Breast epithelium (tissue), 4 donors: Measurements from ENCODE around the gene CERT1. TPM values are rescaled to one million over a fixed set of nuclear protein-coding genes. Genes with fewer than 3 reads are reported as not detected.

Source experiments
- DNase-seq, 2 donors: peaks; one replicate each; pipeline ENCODE4 v3.0.0-alpha.2; 2019; ENCODE audit warnings: low spot score in 2 of 2
- H3K27ac ChIP-seq, 2 donors: fragments of 200-600 bp; sonication (generic) in 1 of 2; one replicate each; pipeline ENCODE4 v1.5.1; 2016 to 2019; ENCODE audit warnings: mild to moderate bottlenecking in 1 of 2
- H3K27me3 ChIP-seq, 2 donors: fragments of 200-600 bp; sonication (generic) in 1 of 2; one replicate each; pipeline versions ENCODE4 v1.5.1 to v1.6.0; 2017 to 2019; ENCODE audit warnings: control low read depth in 1 of 2, mild to moderate bottlenecking in 1 of 2
- H3K36me3 ChIP-seq: fragments of 200-600 bp; one replicate; pipeline ENCODE4 v1.5.1; 2019
- H3K4me1 ChIP-seq, 2 donors: fragments of 200-600 bp; sonication (generic); one replicate each; pipeline ENCODE4 v1.5.1; 2016 to 2019; ENCODE audit warnings: control low read depth in 1 of 2
- H3K4me3 ChIP-seq, 3 donors: fragments of 200-600 bp; sonication (generic); 1 replicate in 2 of 3; 2 replicates in 1 of 3; pipeline ENCODE4 v1.5.1; 2016 to 2019; ENCODE audit warnings: mild to moderate bottlenecking in 3 of 3, moderate library complexity in 2 of 3
- H3K9me3 ChIP-seq, 2 donors: fragments of 200-600 bp; sonication (generic) in 1 of 2; one replicate each; pipeline ENCODE4 v1.5.1; 2016 to 2019; ENCODE audit warnings: control low read depth in 1 of 2
- POLR2A ChIP-seq: fragments of 450-650 bp; IDR thresholded peaks from one replicate; pipeline ENCODE4 v1.6.1; 2016; ENCODE audit warnings: antibody characterized with exemption, mild to moderate bottlenecking, moderate library complexity
- POLR2AphosphoS5 ChIP-seq, 3 donors: sonication (generic); formaldehyde crosslinking; IDR thresholded peaks; one replicate each; pipeline ENCODE4 v1.6.1; 2017; ENCODE audit warnings: antibody characterized with exemption in 3 of 3
- intact Hi-C: fragments of 100-400 bp; cut with DNase I; formaldehyde crosslinking; loops from one replicate; pipeline ENCODE4 v1.15.1; 2023; ENCODE audit warnings: low total_unique reads
- total RNA-seq, 3 donors: library from RNA; depleted of rRNA; stranded (reverse); fragments of >200 nt; gene quantifications; one replicate each; pipeline ENCODE4 v1.1.0, GENCODE V29; 2016
- TF ChIP-seq, protein P1 (sequence below), 3 donors: fragments of 450-650 bp; IDR thresholded peaks; one replicate each; pipeline ENCODE4 v1.5.1; 2016 to 2017; ENCODE audit warnings: antibody characterized with exemption in 3 of 3, mild to moderate bottlenecking in 3 of 3, moderate library complexity in 3 of 3

Gene CERT1
- total RNA-seq, 3 donors from 2014 or later: 37.7 to 84.0 (median 42.1) TPM

DNA sequence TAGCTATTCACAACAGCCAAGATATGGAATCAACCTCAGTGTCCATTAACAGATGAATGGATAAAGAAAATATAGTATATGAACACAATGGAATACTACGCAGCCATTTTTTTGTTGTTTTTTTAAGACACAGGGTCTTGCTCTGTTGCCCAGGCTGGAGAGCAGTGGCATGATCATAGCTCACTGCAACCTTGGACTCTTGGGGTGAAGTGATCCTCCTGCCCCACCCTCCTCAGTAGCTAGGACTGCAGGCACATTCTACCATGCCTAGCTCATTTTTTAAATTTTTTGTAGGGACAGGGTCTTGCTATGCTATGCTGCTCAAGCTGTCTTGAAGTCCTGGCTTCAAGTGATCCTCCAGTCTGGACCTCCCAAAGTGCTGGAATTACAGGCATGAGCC is 38.5 kb downstream of the CERT1 start:
- no peaks in the 10 kb centered on the region for H3K27me3 ChIP-seq
- intact Hi-C loops: no loop called here
- no peak for DNase-seq
- no peak overlapping the region for H3K4me3 ChIP-seq
- H3K36me3 ChIP-seq: no peaks in the 10 kb centered on the region
- no peaks in the 10 kb centered on the region for H3K4me1 ChIP-seq
- TF ChIP-seq POLR2AphosphoS5 (IDR thresholded peaks at IDR 0.05): no peak
- no peak for TF ChIP-seq POLR2A
- TF ChIP-seq, protein P1, sequence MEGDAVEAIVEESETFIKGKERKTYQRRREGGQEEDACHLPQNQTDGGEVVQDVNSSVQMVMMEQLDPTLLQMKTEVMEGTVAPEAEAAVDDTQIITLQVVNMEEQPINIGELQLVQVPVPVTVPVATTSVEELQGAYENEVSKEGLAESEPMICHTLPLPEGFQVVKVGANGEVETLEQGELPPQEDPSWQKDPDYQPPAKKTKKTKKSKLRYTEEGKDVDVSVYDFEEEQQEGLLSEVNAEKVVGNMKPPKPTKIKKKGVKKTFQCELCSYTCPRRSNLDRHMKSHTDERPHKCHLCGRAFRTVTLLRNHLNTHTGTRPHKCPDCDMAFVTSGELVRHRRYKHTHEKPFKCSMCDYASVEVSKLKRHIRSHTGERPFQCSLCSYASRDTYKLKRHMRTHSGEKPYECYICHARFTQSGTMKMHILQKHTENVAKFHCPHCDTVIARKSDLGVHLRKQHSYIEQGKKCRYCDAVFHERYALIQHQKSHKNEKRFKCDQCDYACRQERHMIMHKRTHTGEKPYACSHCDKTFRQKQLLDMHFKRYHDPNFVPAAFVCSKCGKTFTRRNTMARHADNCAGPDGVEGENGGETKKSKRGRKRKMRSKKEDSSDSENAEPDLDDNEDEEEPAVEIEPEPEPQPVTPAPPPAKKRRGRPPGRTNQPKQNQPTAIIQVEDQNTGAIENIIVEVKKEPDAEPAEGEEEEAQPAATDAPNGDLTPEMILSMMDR (IDR thresholded peaks at IDR 0.05): no peak
- H3K27ac ChIP-seq: no peak overlapping the region
- peaks cover 8 to 35% of the 10 kb centered on the region in 2 donors for H3K9me3 ChIP-seq

DNA sequence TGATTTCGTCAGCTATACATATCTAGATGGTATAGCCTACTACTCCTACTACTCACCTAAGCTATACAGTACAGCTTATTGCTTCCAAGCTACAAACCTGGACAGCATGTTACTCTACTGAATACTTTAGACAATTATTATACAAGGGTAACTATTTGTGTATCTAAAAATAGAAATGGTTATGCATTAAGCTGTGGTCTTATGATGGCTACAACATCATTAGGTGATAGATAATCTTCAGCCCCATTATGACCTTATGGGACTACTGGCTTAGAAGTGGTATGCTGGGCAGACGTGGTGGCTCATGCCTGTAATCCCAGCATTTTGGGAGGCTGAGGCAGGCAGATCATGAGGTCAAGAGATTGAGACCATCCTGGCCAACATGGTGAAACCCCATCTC is 40.2 kb downstream of the CERT1 start:
- H3K9me3 ChIP-seq: peaks cover 9 to 37% of the 10 kb centered on the region in 2 donors
- no peaks in the 10 kb centered on the region for H3K36me3 ChIP-seq
- TF ChIP-seq, protein P1 (IDR thresholded peaks at IDR 0.05): no peak
- no peak for TF ChIP-seq POLR2AphosphoS5 (IDR thresholded peaks at IDR 0.05)
- TF ChIP-seq POLR2A: no peak
- no peaks in the 10 kb centered on the region for H3K4me1 ChIP-seq
- H3K4me3 ChIP-seq: no peak overlapping the region
- H3K27ac ChIP-seq: no peak overlapping the region
- DNase-seq: no peak
- H3K27me3 ChIP-seq: no peaks in the 10 kb centered on the region
- intact Hi-C loops: no loop called here

GRCh38 chr5:75469017-75469416 is 42.4 kb downstream of the CERT1 start:
- Histone ChIP-seq H3K4me3 (no peak overlapping the region), H3K9me3 (peaks cover 9 to 37% of the 10 kb centered on the region in 2 donors), H3K36me3 (no peaks in the 10 kb centered on the region), H3K27ac (no peak overlapping the region), H3K4me1 (no peaks in the 10 kb centered on the region), H3K27me3 (no peaks in the 10 kb centered on the region)
- TF ChIP-seq, protein P1 (IDR thresholded peaks at IDR 0.05): no peak
- TF ChIP-seq POLR2A: no peak
- no peak for TF ChIP-seq POLR2AphosphoS5 (IDR thresholded peaks at IDR 0.05)
- DNase-seq: no peak
- intact Hi-C loops: no loop called here

- no peaks in the 10 kb centered on the region for H3K36me3 ChIP-seq
- H3K27me3 ChIP-seq: no peaks in the 10 kb centered on the region
- H3K4me3 ChIP-seq: no peak overlapping the region
- peaks cover 9 to 37% of the 10 kb centered on the region in 2 donors for H3K9me3 ChIP-seq
- intact Hi-C loops: no loop called here
- H3K4me1 ChIP-seq: no peaks in the 10 kb centered on the region
- DNase-seq: no peak
- H3K27ac ChIP-seq: no peak overlapping the region
- no peak for TF ChIP-seq POLR2AphosphoS5 (IDR thresholded peaks at IDR 0.05)
- TF ChIP-seq, protein P1 (IDR thresholded peaks at IDR 0.05): no peak
- TF ChIP-seq POLR2A: no peak
Observed at GRCh38 chr5:75468593-75468992, 42.8 kb downstream of the CERT1 start.

GRCh38 chr5:75466006-75466716 is 45.3 kb downstream of the CERT1 start:
- Histone ChIP-seq H3K9me3 (peaks cover 9 to 34% of the 10 kb centered on the region in 2 donors), H3K27ac (no peak overlapping the region), H3K27me3 (no peaks in the 10 kb centered on the region), H3K4me1 (no peaks in the 10 kb centered on the region), H3K36me3 (no peaks in the 10 kb centered on the region), H3K4me3 (no peak overlapping the region)
- no peak for DNase-seq
- intact Hi-C loops: no loop called here
- TF ChIP-seq POLR2AphosphoS5 (IDR thresholded peaks at IDR 0.05) (no peak), POLR2A (no peak)
- TF ChIP-seq, protein P1 (IDR thresholded peaks at IDR 0.05): no peak
